GM23248 (cell line): Measurements from ENCODE around the gene GTF3C5. TPM values are rescaled to one million over a fixed set of nuclear protein-coding genes. Genes with fewer than 3 reads are reported as not detected.

Experiments used
- DNase-seq: peaks from one replicate; pipeline ENCODE4 v3.0.0-alpha.2; 2015
- H2AFZ ChIP-seq: fragments of 200-600 bp; sonication (generic); 2 replicates; pipeline ENCODE4 v1.6.1; 2016; ENCODE audit warnings: antibody characterized with exemption
- H3F3A ChIP-seq: fragments of 200-600 bp; sonication (generic); 2 replicates; pipeline ENCODE4 v1.6.1; 2016; ENCODE audit warnings: mild to moderate bottlenecking, antibody characterized with exemption, mixed run types; ENCODE audit not compliant: insufficient read depth
- H3K27ac ChIP-seq: fragments of 200-600 bp; sonication (generic); 2 replicates; pipeline ENCODE4 v1.5.1; 2016; ENCODE audit warnings: mild to moderate bottlenecking
- H3K27me3 ChIP-seq: fragments of 200-600 bp; sonication (generic); replicated peaks from 2 replicates; pipeline ENCODE4 v1.6.1; 2016; ENCODE audit warnings: mild to moderate bottlenecking; ENCODE audit not compliant: insufficient read depth
- H3K36me3 ChIP-seq: fragments of 200-600 bp; sonication (generic); 2 replicates; pipeline ENCODE4 v1.6.1; 2016; ENCODE audit warnings: low read depth, mild to moderate bottlenecking
- H3K4me1 ChIP-seq: fragments of 200-600 bp; sonication (generic); 2 replicates; pipeline ENCODE4 v1.6.1; 2016; ENCODE audit warnings: mild to moderate bottlenecking; ENCODE audit not compliant: insufficient read depth
- H3K4me2 ChIP-seq: fragments of 200-600 bp; sonication (generic); one replicate; pipeline ENCODE4 v1.6.1; 2016; ENCODE audit warnings: mild to moderate bottlenecking; ENCODE audit not compliant: unreplicated experiment
- H3K4me3 ChIP-seq: fragments of 200-600 bp; sonication (generic); 2 replicates; pipeline ENCODE4 v1.5.1; 2016; ENCODE audit warnings: mild to moderate bottlenecking
- H3K79me2 ChIP-seq: fragments of 200-600 bp; sonication (generic); 2 replicates; pipeline ENCODE4 v1.6.1; 2016; ENCODE audit warnings: mild to moderate bottlenecking; ENCODE audit not compliant: insufficient read depth
- H3K9ac ChIP-seq: fragments of 200-600 bp; sonication (generic); 2 replicates; pipeline ENCODE4 v1.6.1; 2016; ENCODE audit warnings: mild to moderate bottlenecking
- H3K9me2 ChIP-seq: fragments of 200-600 bp; sonication (generic); 2 replicates; pipeline ENCODE4 v1.6.1; 2016; ENCODE audit warnings: mixed run types, mild to moderate bottlenecking, moderate library complexity; ENCODE audit not compliant: insufficient read depth
- H3K9me3 ChIP-seq: fragments of 200-600 bp; sonication (generic); one replicate; pipeline ENCODE4 v1.6.1; 2017; ENCODE audit warnings: low read depth
- H4K20me1 ChIP-seq: fragments of 200-600 bp; sonication (generic); 2 replicates; pipeline ENCODE4 v1.6.0; 2016; ENCODE audit not compliant: insufficient read depth
- EZH2 ChIP-seq: fragments of 200-600 bp; sonication (generic); IDR thresholded peaks from 2 replicates; pipeline ENCODE4 v1.6.1; 2018; ENCODE audit warnings: antibody characterized with exemption, mild to moderate bottlenecking; ENCODE audit not compliant: insufficient read depth, poor library complexity, severe bottlenecking
- EZH2phosphoT487 ChIP-seq: fragments of 200-600 bp; sonication (generic); IDR thresholded peaks from 2 replicates; pipeline ENCODE4 v1.6.1; 2018; ENCODE audit warnings: antibody characterized with exemption, moderate library complexity, mild to moderate bottlenecking, low read depth; ENCODE audit not compliant: insufficient read depth
- WGBS, 2 experiments: methylation state at CpG; one replicate each; pipeline ENCODE4 v1.1.6; 2015 to 2017; ENCODE audit warnings: low lambda C conversion rate in 2 of 2, low coverage in 1 of 2; ENCODE audit errors: missing lambda C conversion rate in 2 of 2; 5-methylcytosine and 5-hydroxymethylcytosine counted together
- in situ Hi-C: fragments of 300-500 bp; cut with MboI; formaldehyde crosslinking; loops from 2 replicates; pipeline ENCODE4 v1.15.0; 2020
- polyA plus RNA-seq: library from polyadenylated mRNA; unstranded; fragments of >200 nt; fragmentation: Nextera tagmentation; extraction: Ambion mirVana; gene quantifications from 2 replicates; pipeline ENCODE4 v1.2.1, GENCODE V29; 2016
- total RNA-seq: library from RNA; depleted of rRNA; stranded (reverse); fragments of >200 nt; shearing (Covaris generic); gene quantifications from 2 replicates; pipeline ENCODE4 v1.2.3, GENCODE V29; 2014

The GTF3C5 gene
- total and polyA plus RNA-seq, 2 experiments from 2014 or later: 33.5 to 40.1 TPM

DNA sequence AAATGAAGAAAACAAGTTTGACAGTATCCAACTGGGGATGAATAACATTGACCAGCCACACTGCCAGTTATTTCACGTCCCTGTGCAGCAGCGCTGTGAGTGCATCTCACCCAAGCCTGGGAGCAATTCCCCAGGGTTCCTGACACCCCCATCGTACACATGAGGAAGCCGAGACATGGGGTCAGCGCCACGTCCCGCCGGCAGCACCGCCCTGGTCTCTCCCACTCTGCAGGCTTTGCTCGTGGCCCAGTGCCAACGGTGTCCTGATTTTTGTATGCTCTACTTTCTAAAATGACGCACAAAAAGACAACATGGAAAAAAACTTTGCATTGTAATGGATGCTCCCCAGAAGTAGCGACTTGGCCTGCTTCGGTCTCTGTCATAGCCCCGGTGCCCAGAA is 14.3 kb downstream of the GTF3C5 start:
- no peak overlapping the region for H2AFZ ChIP-seq
- in situ Hi-C loops: loop anchor here (10.0 to 25.0 kb wide), 2 partner anchors 100 to 442 kb away; partner anchors contain the start of gene SLC2A6
- H3K4me3 ChIP-seq: no peak overlapping the region
- no peaks in the 10 kb centered on the region for H3F3A ChIP-seq
- DNase-seq: no peak
- H3K9ac ChIP-seq: no peak overlapping the region
- H3K36me3 ChIP-seq: peaks cover 9% of the 10 kb centered on the region; the same call in 1 of the 2 replicates
- H3K9me3 ChIP-seq: no peaks in the 10 kb centered on the region
- H3K4me1 ChIP-seq: no peaks in the 10 kb centered on the region
- peaks cover 14% of the 10 kb centered on the region for H3K79me2 ChIP-seq
- peaks cover 4% of the 10 kb centered on the region; the same call in 1 of the 2 replicates for H4K20me1 ChIP-seq
- no peaks in the 10 kb centered on the region for H3K9me2 ChIP-seq
- H3K4me2 ChIP-seq: no peak overlapping the region
- TF ChIP-seq EZH2phosphoT487: no peak
- TF ChIP-seq EZH2: no peak
- 82 to 89% methylated on average over 15 of the region's 15 CpGs for WGBS, 2 experiments
- H3K27ac ChIP-seq: no peak overlapping the region
- H3K27me3 ChIP-seq: no peaks in the 10 kb centered on the region

- Histone ChIP-seq H3K27me3 (no peaks in the 10 kb centered on the region), H2AFZ (no peak overlapping the region), H3K4me3 (no peak overlapping the region), H3K9me3 (no peaks in the 10 kb centered on the region), H3K9me2 (no peaks in the 10 kb centered on the region), H3K4me2 (no peak overlapping the region), H3F3A (no peaks in the 10 kb centered on the region), H3K4me1 (no peaks in the 10 kb centered on the region), H3K27ac (no peak overlapping the region), H3K79me2 (peaks cover 5% of the 10 kb centered on the region; the same call in 1 of the 2 replicates), H3K36me3 (peaks cover 9% of the 10 kb centered on the region; the same call in 1 of the 2 replicates), H4K20me1 (no peaks in the 10 kb centered on the region), H3K9ac (no peak overlapping the region)
- 94 to 96% methylated on average over 9 of the region's 9 CpGs for WGBS, 2 experiments
- in situ Hi-C loops: loop anchor here (10.0 to 25.0 kb wide), 2 partner anchors 98 to 441 kb away; partner anchors contain the start of gene SLC2A6
- no peak for DNase-seq
- TF ChIP-seq EZH2phosphoT487 (no peak), EZH2 (no peak)
Measured at GRCh38 chr9:133046196-133046899, 15.6 kb downstream of the GTF3C5 start.

DNA sequence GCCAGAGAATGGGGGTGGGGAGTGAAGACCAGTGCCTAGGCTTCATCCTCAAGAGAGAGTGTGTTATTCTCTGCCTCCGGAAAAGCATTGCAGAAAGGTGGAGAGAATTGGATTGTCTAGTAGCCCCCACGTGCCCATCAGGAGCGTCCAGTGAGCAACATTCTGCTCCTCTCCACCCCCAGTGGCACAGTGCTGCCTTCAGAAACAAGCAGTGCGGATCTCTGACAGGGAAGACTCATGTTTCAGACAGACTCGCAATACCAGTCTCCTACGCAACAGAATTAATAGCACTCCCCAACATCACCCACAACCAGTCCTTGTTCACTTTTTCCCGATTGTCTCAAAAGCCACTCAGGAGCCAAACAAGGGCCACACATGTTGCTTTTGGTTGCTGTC is 16.1 kb downstream of the GTF3C5 start:
- whole genome bisulfite sequencing, 2 experiments: 83 to 85% methylated on average over 7 of the region's 7 CpGs
- Histone ChIP-seq H3K9ac (no peak overlapping the region), H3K4me1 (no peaks in the 10 kb centered on the region), H3K4me2 (no peak overlapping the region), H3K36me3 (peaks cover 9% of the 10 kb centered on the region; the same call in 1 of the 2 replicates), H2AFZ (no peak overlapping the region), H3K9me2 (no peaks in the 10 kb centered on the region), H3K79me2 (peaks cover 4% of the 10 kb centered on the region; the same call in 1 of the 2 replicates), H3F3A (no peaks in the 10 kb centered on the region), H3K27ac (no peak overlapping the region), H3K9me3 (no peaks in the 10 kb centered on the region), H3K4me3 (no peak overlapping the region), H4K20me1 (no peaks in the 10 kb centered on the region), H3K27me3 (no peaks in the 10 kb centered on the region)
- TF ChIP-seq EZH2phosphoT487 (no peak), EZH2 (no peak)
- DNase-seq: no peak
- in situ Hi-C loops: loop anchor here (10.0 to 25.0 kb wide), 2 partner anchors 98 to 440 kb away; partner anchors contain the start of gene SLC2A6

GRCh38 chr9:133048595-133048994 is 17.8 kb downstream of the GTF3C5 start:
- Histone ChIP-seq H3K4me3 (no peak overlapping the region), H4K20me1 (no peaks in the 10 kb centered on the region), H3K4me2 (no peak overlapping the region), H2AFZ (no peak overlapping the region), H3F3A (no peaks in the 10 kb centered on the region), H3K9ac (no peak overlapping the region), H3K27ac (no peak overlapping the region), H3K36me3 (0 out of 2 replicates have a peak, but pooled peaks cover 1% of the 10 kb centered on the region), H3K27me3 (no peaks in the 10 kb centered on the region), H3K9me3 (no peaks in the 10 kb centered on the region), H3K4me1 (no peaks in the 10 kb centered on the region), H3K79me2 (no peaks in the 10 kb centered on the region), H3K9me2 (no peaks in the 10 kb centered on the region)
- TF ChIP-seq EZH2phosphoT487 (no peak), EZH2 (no peak)
- peak; percentile 44 for DNase-seq
- in situ Hi-C loops: loop anchor here (10.0 to 25.0 kb wide), 2 partner anchors 96 to 439 kb away; partner anchors contain the start of gene SLC2A6
- 89 to 97% methylated on average over 4 to 5 of the region's 5 CpGs for WGBS, 2 experiments
